ENCODE data around the gene F13B.
"Not testable (repeated sequence)": the region's sequence is repeated elsewhere in the genome, so short reads cannot be mapped to it uniquely, and the experiment has no call there.

Gene F13B

GRCh38 chr1:197008861-197009260 lies 58.2 kb downstream of the F13B start:
- TF ChIP-seq, protein P1, sequence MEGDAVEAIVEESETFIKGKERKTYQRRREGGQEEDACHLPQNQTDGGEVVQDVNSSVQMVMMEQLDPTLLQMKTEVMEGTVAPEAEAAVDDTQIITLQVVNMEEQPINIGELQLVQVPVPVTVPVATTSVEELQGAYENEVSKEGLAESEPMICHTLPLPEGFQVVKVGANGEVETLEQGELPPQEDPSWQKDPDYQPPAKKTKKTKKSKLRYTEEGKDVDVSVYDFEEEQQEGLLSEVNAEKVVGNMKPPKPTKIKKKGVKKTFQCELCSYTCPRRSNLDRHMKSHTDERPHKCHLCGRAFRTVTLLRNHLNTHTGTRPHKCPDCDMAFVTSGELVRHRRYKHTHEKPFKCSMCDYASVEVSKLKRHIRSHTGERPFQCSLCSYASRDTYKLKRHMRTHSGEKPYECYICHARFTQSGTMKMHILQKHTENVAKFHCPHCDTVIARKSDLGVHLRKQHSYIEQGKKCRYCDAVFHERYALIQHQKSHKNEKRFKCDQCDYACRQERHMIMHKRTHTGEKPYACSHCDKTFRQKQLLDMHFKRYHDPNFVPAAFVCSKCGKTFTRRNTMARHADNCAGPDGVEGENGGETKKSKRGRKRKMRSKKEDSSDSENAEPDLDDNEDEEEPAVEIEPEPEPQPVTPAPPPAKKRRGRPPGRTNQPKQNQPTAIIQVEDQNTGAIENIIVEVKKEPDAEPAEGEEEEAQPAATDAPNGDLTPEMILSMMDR (conservative IDR thresholded peaks at IDR 0.05; ENCODE audit: low read length) = no peak

DNA sequence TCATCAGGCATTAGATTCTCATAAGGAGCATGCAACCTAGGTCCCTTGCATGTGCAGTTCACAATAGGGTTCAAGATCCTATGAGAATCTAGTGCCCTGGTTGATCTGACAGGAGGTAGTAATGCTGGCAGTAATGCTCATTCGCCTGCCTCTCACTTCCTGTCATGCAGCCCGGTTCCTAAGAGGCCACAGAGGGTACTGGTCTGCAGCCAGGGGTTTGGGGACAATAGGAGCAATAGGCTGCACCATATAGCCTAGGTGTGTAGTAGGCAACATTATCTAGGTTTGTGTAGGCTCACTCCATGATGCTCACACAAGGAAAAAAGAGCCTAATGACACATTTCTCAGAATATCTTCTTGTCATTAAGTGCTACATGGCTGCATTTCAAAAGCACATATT lies 63.9 kb downstream of the F13B start:
- no peak overlapping the region for H3K4me3 ChIP-seq (ENCODE audit: low read length)
- TF ChIP-seq, protein P1 (conservative IDR thresholded peaks at IDR 0.05; ENCODE audit: low read length) = no peak
- no peak for DNase-seq (ENCODE audit: low read depth)

More at GRCh38 chr1:197008861-197009260, 58.2 kb downstream of the F13B start:
- H3K4me3 ChIP-seq (ENCODE audit: low read length) = no peak overlapping the region
- DNase-seq (ENCODE audit: low read depth) = no peak

GRCh38 chr1:197001828-197002227 lies 65.2 kb downstream of the F13B start:
- H3K4me3 ChIP-seq (ENCODE audit: low read length) = no peak overlapping the region
- peak; percentile 6 for DNase-seq (ENCODE audit: low read depth)
- TF ChIP-seq, protein P1 (conservative IDR thresholded peaks at IDR 0.05; ENCODE audit: low read length) = no peak

DNA sequence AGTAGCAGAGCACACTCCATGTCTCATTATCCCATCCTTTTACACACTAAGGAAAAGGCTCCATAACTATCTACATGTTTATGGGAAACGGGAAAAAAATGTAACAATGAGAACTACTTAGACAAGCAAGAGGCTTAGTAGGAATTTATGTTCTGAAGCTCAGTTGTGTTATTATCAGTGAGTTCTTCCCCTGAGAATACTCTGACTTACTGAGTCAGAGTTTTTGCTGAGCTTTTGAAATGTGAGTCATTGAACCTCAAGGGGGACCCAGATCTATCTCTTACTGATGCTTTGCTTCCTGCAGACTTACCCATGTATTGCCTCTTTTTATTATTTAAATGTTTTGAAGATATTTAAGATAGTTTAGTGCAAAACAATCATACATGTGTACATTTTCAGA lies 69.6 kb downstream of the F13B start:
- peak; percentile 74 for DNase-seq (ENCODE audit: low read depth)
- no peak overlapping the region for H3K4me3 ChIP-seq (ENCODE audit: low read length)
- TF ChIP-seq, protein P1 (conservative IDR thresholded peaks at IDR 0.05; ENCODE audit: low read length) = no peak

GRCh38 chr1:196993916-196994315 lies 73.1 kb downstream of the F13B start:
- DNase-seq (ENCODE audit: low read depth) = no peak
- TF ChIP-seq, protein P1 (conservative IDR thresholded peaks at IDR 0.05; ENCODE audit: low read length) = no peak

GRCh38 chr1:196991919-196992651 lies 75.0 kb downstream of the F13B start:
- DNase-seq (ENCODE audit: low read depth); H3K4me3 ChIP-seq (ENCODE audit: low read length): not testable (repeated sequence)

More at GRCh38 chr1:196993916-196994315, 73.1 kb downstream of the F13B start:
- no peak overlapping the region for H3K4me3 ChIP-seq (ENCODE audit: low read length)

All from AG10803 (cell line).